Measurements from ENCODE around the gene USH2A.

The USH2A gene

GRCh38 chr1:215643592-215644321, 779.5 kb downstream of the USH2A start:
- no peak for DNase-seq (ENCODE audit: low read depth in 3 of 3)

GRCh38 chr1:215640429-215641148, 782.7 kb downstream of the USH2A start:
- DNase-seq (ENCODE audit: low read depth in 3 of 3): no peak

GRCh38 chr1:215637041-215637573, 786.1 kb downstream of the USH2A start:
- no peak for DNase-seq (ENCODE audit: low read depth in 3 of 3)

GRCh38 chr1:215636258-215636965, 786.8 kb downstream of the USH2A start:
- no peak for DNase-seq (ENCODE audit: low read depth in 3 of 3)

- DNase-seq (ENCODE audit: low read depth in 3 of 3): no peak
Observed at GRCh38 chr1:215635827-215636226, 787.4 kb downstream of the USH2A start.

- no peak for DNase-seq (ENCODE audit: low read depth in 3 of 3)
Observed at GRCh38 chr1:215631489-215631888, 791.8 kb downstream of the USH2A start.

- no peak for DNase-seq (ENCODE audit: low read depth in 3 of 3)
Observed at GRCh38 chr1:215631040-215631439, 792.2 kb downstream of the USH2A start.

- DNase-seq (ENCODE audit: low read depth in 3 of 3): no peak
Observed at GRCh38 chr1:215625949-215626348, 797.3 kb downstream of the USH2A start.

GRCh38 chr1:215623162-215623561, 800.1 kb downstream of the USH2A start:
- no peak for DNase-seq (ENCODE audit: low read depth in 3 of 3)

- no peak for DNase-seq (ENCODE audit: low read depth in 3 of 3)
Observed at GRCh38 chr1:215617979-215618378, 805.3 kb downstream of the USH2A start.

- no peak for DNase-seq (ENCODE audit: low read depth in 3 of 3)
Observed at GRCh38 chr1:215612391-215612790, 810.9 kb downstream of the USH2A start.

- DNase-seq (ENCODE audit: low read depth in 3 of 3): no peak
Observed at GRCh38 chr1:215608646-215609045, 814.6 kb downstream of the USH2A start.

- no peak for DNase-seq (ENCODE audit: low read depth in 3 of 3)
Observed at GRCh38 chr1:215607412-215607811, 815.8 kb downstream of the USH2A start.

- DNase-seq (ENCODE audit: low read depth in 3 of 3): no peak
Observed at GRCh38 chr1:215606564-215607168, 816.6 kb downstream of the USH2A start.

- DNase-seq (ENCODE audit: low read depth in 3 of 3): no peak
Observed at GRCh38 chr1:215606036-215606435, 817.2 kb downstream of the USH2A start.

GRCh38 chr1:215605011-215605621, 818.1 kb downstream of the USH2A start:
- DNase-seq (ENCODE audit: low read depth in 3 of 3): no peak

GRCh38 chr1:215603319-215603718, 819.9 kb downstream of the USH2A start:
- no peak for DNase-seq (ENCODE audit: low read depth in 3 of 3)

- DNase-seq (ENCODE audit: low read depth in 3 of 3): no peak
Observed at GRCh38 chr1:215601276-215601675, 822.0 kb downstream of the USH2A start.

- no peak for DNase-seq (ENCODE audit: low read depth in 3 of 3)
Observed at GRCh38 chr1:215600867-215601266, 822.4 kb downstream of the USH2A start.

GRCh38 chr1:215600258-215600792, 822.9 kb downstream of the USH2A start:
- no peak for DNase-seq (ENCODE audit: low read depth in 3 of 3)

- no peak for DNase-seq (ENCODE audit: low read depth in 3 of 3)
Observed at GRCh38 chr1:215599418-215600074, 823.7 kb downstream of the USH2A start.
